ENCODE results near the gene RASD1. TPM values are rescaled to one million over a fixed set of nuclear protein-coding genes. Genes with fewer than 3 reads are reported as not detected.
A peak's percentile ranks its signal among the peaks of the same experiment; 100 is the strongest.
"Not testable (repeated sequence)": the region's sequence is repeated elsewhere in the genome, so short reads cannot be mapped to it uniquely, and the experiment has no call there.

RASD1 gene
- total RNA-seq, 1 donor from 2014 or later, result 25.4 TPM

DNA sequence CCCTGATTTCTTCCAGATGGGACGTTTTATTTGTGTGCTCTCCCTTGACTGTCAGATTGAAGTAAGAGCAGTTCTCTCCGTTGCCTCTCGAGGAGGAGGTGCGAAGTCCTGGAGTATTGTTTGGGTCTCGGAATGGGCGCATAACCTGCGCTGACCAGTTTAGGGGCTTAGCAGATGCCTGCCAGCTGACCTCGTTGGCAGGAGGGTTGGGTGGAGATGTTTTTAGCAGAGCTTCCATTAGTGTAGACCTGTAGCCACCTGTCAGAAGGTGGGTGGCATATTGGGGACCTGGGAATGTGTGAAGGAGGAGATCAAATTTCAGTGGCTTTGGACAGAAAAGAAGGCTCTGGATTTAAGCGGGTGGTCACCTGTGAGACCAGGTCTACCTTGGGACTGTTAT, 3.6 kb downstream of the RASD1 start:
- DNase-seq, result no peak
- intact Hi-C loops (cut with micrococcal nuclease), result loop anchor here (10.0 kb wide), 1 partner anchor 138 kb away; no protein-coding TSS in a partner anchor
- peak overlapping the region; percentile 98 for H3K27ac ChIP-seq (replicated peaks)
- peaks cover 78% of the 10 kb centered on the region for H3K4me1 ChIP-seq
- H3K27me3 ChIP-seq (ENCODE audit: low read depth), result no peaks in the 10 kb centered on the region
- TF ChIP-seq, protein P1, sequence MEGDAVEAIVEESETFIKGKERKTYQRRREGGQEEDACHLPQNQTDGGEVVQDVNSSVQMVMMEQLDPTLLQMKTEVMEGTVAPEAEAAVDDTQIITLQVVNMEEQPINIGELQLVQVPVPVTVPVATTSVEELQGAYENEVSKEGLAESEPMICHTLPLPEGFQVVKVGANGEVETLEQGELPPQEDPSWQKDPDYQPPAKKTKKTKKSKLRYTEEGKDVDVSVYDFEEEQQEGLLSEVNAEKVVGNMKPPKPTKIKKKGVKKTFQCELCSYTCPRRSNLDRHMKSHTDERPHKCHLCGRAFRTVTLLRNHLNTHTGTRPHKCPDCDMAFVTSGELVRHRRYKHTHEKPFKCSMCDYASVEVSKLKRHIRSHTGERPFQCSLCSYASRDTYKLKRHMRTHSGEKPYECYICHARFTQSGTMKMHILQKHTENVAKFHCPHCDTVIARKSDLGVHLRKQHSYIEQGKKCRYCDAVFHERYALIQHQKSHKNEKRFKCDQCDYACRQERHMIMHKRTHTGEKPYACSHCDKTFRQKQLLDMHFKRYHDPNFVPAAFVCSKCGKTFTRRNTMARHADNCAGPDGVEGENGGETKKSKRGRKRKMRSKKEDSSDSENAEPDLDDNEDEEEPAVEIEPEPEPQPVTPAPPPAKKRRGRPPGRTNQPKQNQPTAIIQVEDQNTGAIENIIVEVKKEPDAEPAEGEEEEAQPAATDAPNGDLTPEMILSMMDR (IDR thresholded peaks at IDR 0.05; ENCODE audit: borderline replicate concordance), result no peak
- no peaks in the 10 kb centered on the region for H3K9me3 ChIP-seq (replicated peaks)
- H3K36me3 ChIP-seq, result peaks cover 26% of the 10 kb centered on the region
- H3K4me3 ChIP-seq, result no peak overlapping the region

DNA sequence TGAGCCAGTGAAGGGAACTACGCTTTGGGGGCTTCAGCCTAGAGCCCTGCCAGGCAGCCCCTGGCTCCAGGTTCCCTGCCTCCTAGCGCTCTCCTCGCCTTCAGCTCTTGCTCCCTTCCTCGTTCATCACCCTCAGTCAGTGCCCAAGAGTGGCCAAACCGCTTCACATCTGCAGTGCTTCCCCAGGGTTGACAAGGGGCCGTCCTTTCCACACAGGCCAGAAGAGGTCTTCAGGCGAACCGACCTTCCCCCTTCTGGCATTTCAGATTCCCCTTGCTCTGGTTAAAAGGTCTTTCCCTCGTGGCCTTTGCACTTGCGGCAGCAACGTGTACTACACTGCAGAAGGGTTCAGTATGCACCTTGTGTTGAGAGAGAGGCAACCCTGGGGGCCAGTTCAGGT, 4.1 kb downstream of the RASD1 start:
- no peak for DNase-seq

DNA sequence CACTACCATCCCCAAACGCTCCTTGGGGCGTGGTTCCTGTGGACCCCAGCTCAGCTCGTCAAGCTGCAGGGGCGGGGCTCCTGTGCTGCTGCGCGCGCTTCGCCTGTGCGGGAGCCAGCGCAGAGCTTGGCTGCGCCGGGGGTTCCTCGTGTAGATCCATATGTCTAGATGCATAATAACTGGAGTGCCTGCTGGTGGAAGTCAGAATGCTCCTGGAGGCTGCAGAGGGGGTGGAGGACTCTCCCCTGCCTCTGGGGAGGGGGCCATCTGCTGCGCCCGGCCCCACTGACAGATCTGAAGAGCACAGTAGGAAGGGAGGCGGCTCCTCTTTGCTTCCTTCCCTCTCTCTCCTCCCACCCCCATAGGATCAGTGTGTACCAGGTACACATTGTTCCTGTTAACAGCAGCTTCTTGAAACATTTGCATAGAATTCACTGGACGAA, 4.6 kb downstream of the RASD1 start:
- no peak for DNase-seq
- Histone ChIP-seq H3K27me3 (ENCODE audit: low read depth) (no peaks in the 10 kb centered on the region), H3K9me3 (replicated peaks) (no peaks in the 10 kb centered on the region), H3K27ac (replicated peaks) (peak overlapping the region; percentile 98), H3K4me3 (no peak overlapping the region), H3K4me1 (peaks cover 74% of the 10 kb centered on the region), H3K36me3 (peaks cover 31% of the 10 kb centered on the region)
- intact Hi-C loops (cut with micrococcal nuclease), result loop anchor here (10.0 kb wide), 1 partner anchor 137 kb away; no protein-coding TSS in a partner anchor
- TF ChIP-seq, protein P1 (IDR thresholded peaks at IDR 0.05; ENCODE audit: borderline replicate concordance), result no peak

More for the DNA sequence above, 4.1 kb downstream of the RASD1 start:
- intact Hi-C loops (cut with micrococcal nuclease), result loop anchor here (10.0 kb wide), 1 partner anchor 137 kb away; no protein-coding TSS in a partner anchor
- H3K9me3 ChIP-seq (replicated peaks), result no peaks in the 10 kb centered on the region
- no peaks in the 10 kb centered on the region for H3K27me3 ChIP-seq (ENCODE audit: low read depth)
- H3K27ac ChIP-seq (replicated peaks), result peak overlapping the region; percentile 98
- no peak overlapping the region for H3K4me3 ChIP-seq
- H3K4me1 ChIP-seq, result peaks cover 78% of the 10 kb centered on the region
- H3K36me3 ChIP-seq, result peaks cover 30% of the 10 kb centered on the region
- TF ChIP-seq, protein P1 (IDR thresholded peaks at IDR 0.05; ENCODE audit: borderline replicate concordance), result no peak

DNA sequence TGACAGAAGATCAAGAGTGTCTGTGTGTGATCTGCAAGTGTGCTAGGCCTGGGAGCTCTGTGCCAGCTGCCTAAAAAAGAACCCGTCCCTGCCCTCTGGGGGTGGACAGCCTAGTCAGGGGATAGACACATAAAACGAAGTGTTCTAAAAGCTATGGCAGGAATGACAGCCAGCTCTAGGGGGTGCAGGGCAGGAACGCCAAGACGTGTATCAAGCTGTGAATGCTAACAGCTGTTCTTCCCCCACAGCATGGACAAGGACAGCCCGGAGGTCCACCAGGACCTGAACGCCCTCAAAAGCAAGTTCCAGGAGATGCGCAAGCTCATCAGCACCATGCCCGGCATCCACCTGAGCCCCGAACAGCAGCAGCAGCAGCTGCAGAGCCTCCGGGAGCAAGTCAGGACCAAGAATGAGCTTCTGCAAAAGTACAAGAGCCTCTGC, 5.1 kb downstream of the RASD1 start:
- Histone ChIP-seq H3K27ac (replicated peaks) (peak overlapping the region; percentile 98), H3K4me3 (no peak overlapping the region), H3K4me1 (peaks cover 76% of the 10 kb centered on the region), H3K9me3 (replicated peaks) (no peaks in the 10 kb centered on the region), H3K27me3 (ENCODE audit: low read depth) (no peaks in the 10 kb centered on the region), H3K36me3 (peaks cover 34% of the 10 kb centered on the region)
- intact Hi-C loops (cut with micrococcal nuclease), result loop anchor here (10.0 kb wide), 1 partner anchor 136 kb away; no protein-coding TSS in a partner anchor
- DNase-seq, result no peak
- TF ChIP-seq, protein P1 (IDR thresholded peaks at IDR 0.05; ENCODE audit: borderline replicate concordance), result no peak

DNA sequence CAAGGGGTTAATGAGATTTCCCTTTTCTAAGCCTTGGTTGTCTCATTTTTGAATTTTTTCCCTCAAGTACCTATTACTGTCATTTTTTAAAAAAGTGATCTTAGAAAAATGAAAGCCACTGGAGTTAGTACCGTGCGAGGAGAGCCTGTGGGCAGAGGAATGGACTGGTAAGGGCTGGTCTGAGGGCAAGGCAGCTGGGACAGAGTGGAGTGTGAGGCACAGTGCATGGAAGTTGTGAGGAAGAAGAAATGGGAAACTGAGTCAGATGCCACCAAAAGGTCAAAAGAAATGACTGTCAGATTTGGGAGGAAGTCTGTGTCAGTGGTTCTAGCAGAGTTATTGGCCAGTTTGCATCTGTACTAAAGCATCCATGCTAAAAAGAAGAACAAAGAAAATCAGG, 8.2 kb downstream of the RASD1 start:
- Histone ChIP-seq H3K4me3 (no peak overlapping the region), H3K27me3 (ENCODE audit: low read depth) (no peaks in the 10 kb centered on the region), H3K4me1 (peaks cover 78% of the 10 kb centered on the region), H3K27ac (replicated peaks) (peak overlapping the region; percentile 6), H3K36me3 (peaks cover 34% of the 10 kb centered on the region), H3K9me3 (replicated peaks) (no peaks in the 10 kb centered on the region)
- DNase-seq, result no peak
- TF ChIP-seq, protein P1 (IDR thresholded peaks at IDR 0.05; ENCODE audit: borderline replicate concordance), result no peak
- intact Hi-C loops (cut with micrococcal nuclease), result no loop called here

DNA sequence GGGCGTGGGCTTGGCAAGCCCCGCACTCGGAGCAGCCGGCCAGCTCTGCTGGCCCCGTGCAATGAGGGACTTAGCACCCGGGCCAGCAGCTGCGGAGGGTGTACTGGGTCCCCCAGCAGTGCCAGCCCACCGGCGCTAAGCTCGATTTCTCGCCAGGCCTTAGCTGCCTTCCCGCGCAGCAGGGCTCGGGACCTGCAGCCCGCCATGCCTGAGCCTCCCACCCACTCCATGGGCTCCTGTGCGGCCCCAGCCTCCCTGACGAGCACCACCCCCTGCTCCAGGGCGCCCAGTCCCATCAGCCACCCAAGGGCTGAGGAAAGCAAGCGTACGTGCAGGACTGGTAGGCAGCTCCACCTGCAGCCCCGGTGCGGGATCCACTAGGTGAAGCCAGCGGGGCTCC, 9.8 kb downstream of the RASD1 start:
- H3K9me3 ChIP-seq (replicated peaks); H3K27me3 ChIP-seq (ENCODE audit: low read depth); DNase-seq; H3K4me3 ChIP-seq; intact Hi-C loops (cut with micrococcal nuclease): not testable (repeated sequence)
- peaks cover 78% of the 10 kb centered on the region for H3K4me1 ChIP-seq
- H3K27ac ChIP-seq (replicated peaks), result peak overlapping the region; percentile 70
- H3K36me3 ChIP-seq, result peaks cover 22% of the 10 kb centered on the region
